A673 (cell line): ENCODE measurements around the gene DIDO1. TPM values are rescaled to one million over a fixed set of nuclear protein-coding genes. Genes with fewer than 3 reads are reported as not detected.

ENCODE experiments used
- BruUV-seq: library from RNA; stranded (reverse); fragments of 400-500 nt; replicated peaks from 2 replicates; lab custom pipeline; 2021; lab: Mats Ljungman, UMichigan
- CTCF ChIA-PET: fragments of 300-600 bp; sonication (Branson Sonifier 250); formaldehyde crosslinking; loops from one replicate; lab custom pipeline; 2022; ENCODE audit warnings: antibody characterized with exemption; lab: Charles Lee
- POLR2A ChIA-PET: fragments of 300-600 bp; sonication (Branson Sonifier 250); formaldehyde crosslinking; loops from one replicate; lab custom pipeline; 2022; ENCODE audit warnings: antibody characterized with exemption; ENCODE audit not compliant: low non-redundant PET; lab: Charles Lee
- DNase-seq: peaks from one replicate; pipeline ENCODE4 v3.0.0-alpha.2; 2015; ENCODE audit warnings: low spot score
- H3K27ac ChIP-seq: fragments of 200-600 bp; sonication (generic); 2 replicates; pipeline ENCODE4 v1.5.1; 2016; ENCODE audit warnings: mixed run types, low read depth, mild to moderate bottlenecking, mixed read lengths, antibody characterized with exemption, low read length; ENCODE audit not compliant: poor library complexity, severe bottlenecking
- H3K27me3 ChIP-seq: fragments of 200-600 bp; sonication (generic); replicated peaks from 2 replicates; pipeline ENCODE4 v1.6.1; 2017; ENCODE audit warnings: mixed run types, low read depth, mild to moderate bottlenecking, mixed read lengths, antibody characterized with exemption, low read length; ENCODE audit not compliant: insufficient read depth, poor library complexity
- H3K36me3 ChIP-seq: fragments of 200-600 bp; sonication (generic); 2 replicates; pipeline ENCODE4 v1.6.1; 2016; ENCODE audit warnings: mixed run types, mild to moderate bottlenecking, mixed read lengths, antibody characterized with exemption, low read length; ENCODE audit not compliant: insufficient read depth, poor library complexity, severe bottlenecking
- H3K4me1 ChIP-seq: fragments of 200-600 bp; sonication (generic); 2 replicates; pipeline ENCODE4 v1.6.1; 2017; ENCODE audit warnings: mixed run types, mild to moderate bottlenecking, mixed read lengths, antibody characterized with exemption, low read length; ENCODE audit not compliant: insufficient read depth, poor library complexity, severe bottlenecking
- H3K4me3 ChIP-seq: fragments of 200-600 bp; sonication (generic); 2 replicates; pipeline ENCODE4 v1.5.1; 2016; ENCODE audit warnings: low read depth, mixed run types, mild to moderate bottlenecking, mixed read lengths, low read length; ENCODE audit not compliant: poor library complexity, severe bottlenecking
- H3K9me3 ChIP-seq: fragments of 200-600 bp; sonication (generic); 2 replicates; pipeline ENCODE4 v1.6.1; 2016; ENCODE audit warnings: mixed run types, low read depth, mild to moderate bottlenecking, mixed read lengths, antibody characterized with exemption, low read length; ENCODE audit not compliant: poor library complexity, severe bottlenecking
- EZH2 ChIP-seq: fragments of 200-600 bp; sonication (generic); IDR thresholded peaks from 2 replicates; pipeline ENCODE4 v1.6.1; 2017; ENCODE audit warnings: borderline replicate concordance, low read depth, mild to moderate bottlenecking, mixed read lengths, antibody characterized with exemption, low read length; ENCODE audit not compliant: poor library complexity, severe bottlenecking
- intact Hi-C: fragments of 100-400 bp; cut with micrococcal nuclease; formaldehyde crosslinking; loops from one replicate; pipeline ENCODE4 v1.10.0; 2022; ENCODE audit not compliant: unreplicated experiment
- total RNA-seq: library from RNA; stranded (reverse); gene quantifications from 2 replicates; pipeline ENCODE4 v1.2.3, GENCODE V29; 2021
- TF ChIP-seq, protein P1 (sequence below): fragments of 300-800, 200-600 bp; sonication (generic); conservative IDR thresholded peaks from 2 replicates; pipeline ENCODE4 v1.5.1; 2017; ENCODE audit warnings: low read depth, mild to moderate bottlenecking, antibody characterized with exemption, low read length, moderate library complexity, mixed read lengths

DIDO1 gene
- total RNA-seq, 1 experiment from 2014 or later, result 64.4 TPM

- peaks cover 6% of the 10 kb centered on the region for H3K4me1 ChIP-seq
- H3K27ac ChIP-seq, result no peak overlapping the region
- H3K9me3 ChIP-seq, result no peaks in the 10 kb centered on the region
- H3K36me3 ChIP-seq, result peaks cover 4% of the 10 kb centered on the region
- peak; percentile 51 for DNase-seq
- H3K4me3 ChIP-seq, result no peak overlapping the region
- TF ChIP-seq, protein P1, sequence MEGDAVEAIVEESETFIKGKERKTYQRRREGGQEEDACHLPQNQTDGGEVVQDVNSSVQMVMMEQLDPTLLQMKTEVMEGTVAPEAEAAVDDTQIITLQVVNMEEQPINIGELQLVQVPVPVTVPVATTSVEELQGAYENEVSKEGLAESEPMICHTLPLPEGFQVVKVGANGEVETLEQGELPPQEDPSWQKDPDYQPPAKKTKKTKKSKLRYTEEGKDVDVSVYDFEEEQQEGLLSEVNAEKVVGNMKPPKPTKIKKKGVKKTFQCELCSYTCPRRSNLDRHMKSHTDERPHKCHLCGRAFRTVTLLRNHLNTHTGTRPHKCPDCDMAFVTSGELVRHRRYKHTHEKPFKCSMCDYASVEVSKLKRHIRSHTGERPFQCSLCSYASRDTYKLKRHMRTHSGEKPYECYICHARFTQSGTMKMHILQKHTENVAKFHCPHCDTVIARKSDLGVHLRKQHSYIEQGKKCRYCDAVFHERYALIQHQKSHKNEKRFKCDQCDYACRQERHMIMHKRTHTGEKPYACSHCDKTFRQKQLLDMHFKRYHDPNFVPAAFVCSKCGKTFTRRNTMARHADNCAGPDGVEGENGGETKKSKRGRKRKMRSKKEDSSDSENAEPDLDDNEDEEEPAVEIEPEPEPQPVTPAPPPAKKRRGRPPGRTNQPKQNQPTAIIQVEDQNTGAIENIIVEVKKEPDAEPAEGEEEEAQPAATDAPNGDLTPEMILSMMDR, result no peak
- no peak for TF ChIP-seq EZH2
- intact Hi-C loops, result no loop called here
- BruUV-seq, result no TSS peak
- POLR2A ChIA-PET, result no interaction called here
- CTCF ChIA-PET, result interaction anchor here (0.6 kb wide), 1 partner anchor 271 kb away, joined by 3 read pairs; no protein-coding TSS in a partner anchor
- H3K27me3 ChIP-seq, result no peaks in the 10 kb centered on the region
Observed at GRCh38 chr20:62953839-62954703, 27.8 kb upstream of the DIDO1 start.

GRCh38 chr20:62952968-62953838, 26.9 kb upstream of the DIDO1 start:
- intact Hi-C loops, result no loop called here
- Histone ChIP-seq H3K27me3 (no peaks in the 10 kb centered on the region), H3K27ac (no peak overlapping the region), H3K4me1 (peaks cover 6% of the 10 kb centered on the region), H3K4me3 (no peak overlapping the region), H3K36me3 (peaks cover 11% of the 10 kb centered on the region), H3K9me3 (no peaks in the 10 kb centered on the region)
- no peak for DNase-seq
- TF ChIP-seq EZH2, result no peak
- TF ChIP-seq, protein P1, result no peak
- BruUV-seq, result no TSS peak
- CTCF ChIA-PET, result no interaction called here
- POLR2A ChIA-PET, result no interaction called here

DNA sequence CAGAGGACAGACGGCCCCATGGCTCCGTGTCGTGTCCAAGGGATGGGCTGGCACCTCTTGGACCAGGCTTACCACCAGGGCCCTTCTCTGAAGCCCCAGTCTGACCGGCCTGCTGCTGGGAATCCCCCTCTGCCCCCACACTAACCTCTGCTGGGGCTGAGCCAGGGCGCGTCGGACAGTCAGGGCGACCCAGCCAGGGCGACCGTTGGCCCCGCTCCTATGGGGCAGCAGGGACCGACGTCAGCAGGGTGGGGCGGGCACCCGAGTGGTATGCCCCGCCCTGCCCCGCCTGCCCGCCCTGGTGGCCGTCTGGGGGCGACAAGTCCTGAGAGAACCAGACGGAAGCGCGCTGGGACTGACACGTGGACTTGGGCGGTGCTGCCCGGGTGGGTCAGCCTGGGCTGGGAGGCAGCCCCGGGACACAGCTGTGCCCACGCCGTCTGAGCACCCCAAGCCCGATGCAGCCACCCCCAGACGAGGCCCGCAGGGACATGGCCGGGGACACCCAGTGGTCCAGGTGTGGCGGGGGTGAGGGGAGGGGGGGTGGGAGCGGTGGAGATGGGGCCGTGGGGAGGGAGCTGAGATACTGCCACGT, 26.2 kb upstream of the DIDO1 start, which contains the start of gene SLC17A9:
SLC17A9 (plus strand) TSS at position 337 of the 595 bp plus-strand sequence; CDS start at position 459, 122 bp downstream.
- H3K4me3 ChIP-seq, result no peak within 1 kb of the TSS
- ChIA-PET CTCF (no interaction called here), POLR2A (no interaction called here)
- peaks cover 18% of the 10 kb centered on the region for H3K36me3 ChIP-seq
- intact Hi-C loops, result no loop called here
- no peaks in the 10 kb centered on the region for H3K27me3 ChIP-seq
- no peaks in the 10 kb centered on the region for H3K9me3 ChIP-seq
- BruUV-seq, result no TSS peak
- H3K4me1 ChIP-seq, result peaks cover 6% of the 10 kb centered on the region
- no peak for DNase-seq
- TF ChIP-seq EZH2, result no peak
- TF ChIP-seq, protein P1, result no peak
- no peak within 1 kb of the TSS for H3K27ac ChIP-seq
